ENCODE data around the gene MTMR6. TPM values are rescaled to one million over a fixed set of nuclear protein-coding genes. Genes with fewer than 3 reads are reported as not detected.
A peak's percentile ranks its signal among the peaks of the same experiment; 100 is the strongest.

Gene MTMR6
- total and polyA plus RNA-seq, 4 donors = 16.3 to 41.4 (median 19.9) TPM

DNA sequence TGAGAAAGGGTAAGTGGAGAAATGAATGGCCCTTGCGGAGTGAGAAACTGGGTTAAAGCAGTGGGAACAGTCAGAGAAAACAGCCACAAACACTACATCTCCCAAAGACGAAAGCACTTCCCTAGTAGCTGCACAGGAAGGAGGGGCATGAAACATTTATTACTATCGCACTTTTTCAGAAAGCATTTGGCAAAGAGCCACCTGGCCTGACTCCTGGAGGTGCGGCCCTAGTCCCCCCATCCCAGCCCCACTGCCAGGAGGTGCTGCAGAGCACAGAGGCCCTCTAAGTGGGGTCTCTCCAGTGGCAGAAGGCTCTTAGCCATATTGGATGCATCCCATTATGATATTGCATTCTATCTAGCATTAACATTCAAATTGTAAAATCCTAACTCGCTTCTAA, 55.8 kb downstream of the MTMR6 start:
- DNase-seq (ENCODE audit: low read depth in 4 of 6, low spot score in 6 of 6) = peak in 1 of 6 donors; percentile 33
- no peak overlapping the region for H3K27ac ChIP-seq (ENCODE audit: low read depth, low read length)
- H3K36me3 ChIP-seq (ENCODE audit: control insufficient read depth, insufficient read depth, low read length) = no peaks in the 10 kb centered on the region
- no peaks in the 10 kb centered on the region for H3K9me3 ChIP-seq (ENCODE audit: control insufficient read depth, insufficient read depth, low read length)
- H3K4me1 ChIP-seq (ENCODE audit: control insufficient read depth, insufficient read depth, low read length) = no peaks in the 10 kb centered on the region
- no peaks in the 10 kb centered on the region for H3K27me3 ChIP-seq (ENCODE audit: control insufficient read depth, insufficient read depth, low read length)
- WGBS (ENCODE audit: insufficient coverage) = 46% methylated on average over 3 of the region's 5 CpGs
- H3K4me3 ChIP-seq (ENCODE audit: low read depth, low read length) = no peak overlapping the region

- no peaks in the 10 kb centered on the region for H3K4me1 ChIP-seq (ENCODE audit: control insufficient read depth, insufficient read depth, low read length)
- H3K9me3 ChIP-seq (ENCODE audit: control insufficient read depth, insufficient read depth, low read length) = no peaks in the 10 kb centered on the region
- H3K4me3 ChIP-seq (ENCODE audit: low read depth, low read length) = no peak overlapping the region
- no peaks in the 10 kb centered on the region for H3K27me3 ChIP-seq (ENCODE audit: control insufficient read depth, insufficient read depth, low read length)
- H3K27ac ChIP-seq (ENCODE audit: low read depth, low read length) = no peak overlapping the region
- H3K36me3 ChIP-seq (ENCODE audit: control insufficient read depth, insufficient read depth, low read length) = no peaks in the 10 kb centered on the region
- 91% methylated on average over 15 of the region's 15 CpGs for WGBS (ENCODE audit: insufficient coverage)
- no peak for DNase-seq (ENCODE audit: low read depth in 4 of 6, low spot score in 6 of 6)
These were observed 59.6 kb downstream of the MTMR6 start for GRCh38 chr13:25227690-25228089.

DNA sequence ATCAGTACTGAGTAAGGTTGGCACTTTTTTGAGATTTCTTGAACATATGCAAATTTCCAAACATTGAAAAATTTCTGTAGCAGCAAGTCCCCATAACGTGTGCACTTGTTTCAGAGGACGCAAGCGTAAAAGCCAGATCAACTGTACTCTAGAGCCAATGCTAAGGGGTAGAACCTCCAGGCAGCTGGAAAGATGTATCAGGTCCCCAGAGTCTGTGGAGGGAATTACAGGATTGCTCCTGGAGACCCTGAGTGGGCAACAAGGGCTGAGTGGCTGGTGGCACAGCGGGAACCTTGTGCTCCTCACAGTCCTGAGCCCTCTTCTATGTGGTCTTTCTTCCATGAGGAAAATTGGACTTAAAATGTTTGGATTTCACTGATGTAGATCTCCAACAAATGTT, 61.3 kb downstream of the MTMR6 start:
- Histone ChIP-seq H3K4me1 (ENCODE audit: control insufficient read depth, insufficient read depth, low read length) (no peaks in the 10 kb centered on the region), H3K9me3 (ENCODE audit: control insufficient read depth, insufficient read depth, low read length) (no peaks in the 10 kb centered on the region), H3K27me3 (ENCODE audit: control insufficient read depth, insufficient read depth, low read length) (no peaks in the 10 kb centered on the region), H3K36me3 (ENCODE audit: control insufficient read depth, insufficient read depth, low read length) (no peaks in the 10 kb centered on the region), H3K27ac (ENCODE audit: low read depth, low read length) (no peak overlapping the region), H3K4me3 (ENCODE audit: low read depth, low read length) (no peak overlapping the region)
- DNase-seq (ENCODE audit: low read depth in 4 of 6, low spot score in 6 of 6) = no peak
- WGBS (ENCODE audit: insufficient coverage) = 93% methylated on average over 3 of the region's 4 CpGs

- no peaks in the 10 kb centered on the region for H3K36me3 ChIP-seq (ENCODE audit: control insufficient read depth, insufficient read depth, low read length)
- no peaks in the 10 kb centered on the region for H3K4me1 ChIP-seq (ENCODE audit: control insufficient read depth, insufficient read depth, low read length)
- DNase-seq (ENCODE audit: low read depth in 4 of 6, low spot score in 6 of 6) = no peak
- no peak overlapping the region for H3K27ac ChIP-seq (ENCODE audit: low read depth, low read length)
- no peaks in the 10 kb centered on the region for H3K27me3 ChIP-seq (ENCODE audit: control insufficient read depth, insufficient read depth, low read length)
- H3K9me3 ChIP-seq (ENCODE audit: control insufficient read depth, insufficient read depth, low read length) = no peaks in the 10 kb centered on the region
- WGBS (ENCODE audit: insufficient coverage) = 96% methylated on average over 6 of the region's 9 CpGs
- no peak overlapping the region for H3K4me3 ChIP-seq (ENCODE audit: low read depth, low read length)
These were observed 63.1 kb downstream of the MTMR6 start for GRCh38 chr13:25224151-25224550.

DNA sequence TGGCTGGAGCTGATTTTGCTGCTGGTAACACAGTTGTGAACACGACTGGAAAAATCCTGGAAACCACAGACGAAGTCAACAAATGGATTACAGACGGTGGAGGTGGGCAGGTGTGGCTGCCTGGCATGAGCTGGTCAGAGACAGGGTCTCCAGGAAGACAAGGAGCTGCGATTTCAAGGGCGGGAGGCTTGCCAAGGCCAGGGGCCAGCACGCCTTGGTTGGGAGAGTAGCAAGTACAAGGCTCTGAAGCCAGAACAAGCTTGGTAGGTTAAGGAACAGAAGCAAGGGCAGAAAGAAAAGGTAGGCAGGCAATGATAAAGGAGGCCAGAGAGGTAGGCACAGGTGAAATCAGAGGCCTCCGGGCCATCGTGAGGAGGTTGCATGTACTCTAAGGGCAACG, 64.5 kb downstream of the MTMR6 start:
- no peaks in the 10 kb centered on the region for H3K27me3 ChIP-seq (ENCODE audit: control insufficient read depth, insufficient read depth, low read length)
- 95% methylated on average over 9 of the region's 9 CpGs for WGBS (ENCODE audit: insufficient coverage)
- no peaks in the 10 kb centered on the region for H3K36me3 ChIP-seq (ENCODE audit: control insufficient read depth, insufficient read depth, low read length)
- no peaks in the 10 kb centered on the region for H3K4me1 ChIP-seq (ENCODE audit: control insufficient read depth, insufficient read depth, low read length)
- H3K27ac ChIP-seq (ENCODE audit: low read depth, low read length) = no peak overlapping the region
- H3K4me3 ChIP-seq (ENCODE audit: low read depth, low read length) = no peak overlapping the region
- H3K9me3 ChIP-seq (ENCODE audit: control insufficient read depth, insufficient read depth, low read length) = no peaks in the 10 kb centered on the region
- no peak for DNase-seq (ENCODE audit: low read depth in 4 of 6, low spot score in 6 of 6)

- Histone ChIP-seq H3K36me3 (ENCODE audit: control insufficient read depth, insufficient read depth, low read length) (no peaks in the 10 kb centered on the region), H3K4me3 (ENCODE audit: low read depth, low read length) (no peak overlapping the region), H3K27me3 (ENCODE audit: control insufficient read depth, insufficient read depth, low read length) (no peaks in the 10 kb centered on the region), H3K9me3 (ENCODE audit: control insufficient read depth, insufficient read depth, low read length) (no peaks in the 10 kb centered on the region), H3K4me1 (ENCODE audit: control insufficient read depth, insufficient read depth, low read length) (peaks cover 4% of the 10 kb centered on the region), H3K27ac (ENCODE audit: low read depth, low read length) (no peak overlapping the region)
- DNase-seq (ENCODE audit: low read depth in 4 of 6, low spot score in 6 of 6) = no peak
- 60% methylated on average over 1 of the region's 5 CpGs for WGBS (ENCODE audit: insufficient coverage)
These were observed 69.3 kb downstream of the MTMR6 start for GRCh38 chr13:25218019-25218418.

DNA sequence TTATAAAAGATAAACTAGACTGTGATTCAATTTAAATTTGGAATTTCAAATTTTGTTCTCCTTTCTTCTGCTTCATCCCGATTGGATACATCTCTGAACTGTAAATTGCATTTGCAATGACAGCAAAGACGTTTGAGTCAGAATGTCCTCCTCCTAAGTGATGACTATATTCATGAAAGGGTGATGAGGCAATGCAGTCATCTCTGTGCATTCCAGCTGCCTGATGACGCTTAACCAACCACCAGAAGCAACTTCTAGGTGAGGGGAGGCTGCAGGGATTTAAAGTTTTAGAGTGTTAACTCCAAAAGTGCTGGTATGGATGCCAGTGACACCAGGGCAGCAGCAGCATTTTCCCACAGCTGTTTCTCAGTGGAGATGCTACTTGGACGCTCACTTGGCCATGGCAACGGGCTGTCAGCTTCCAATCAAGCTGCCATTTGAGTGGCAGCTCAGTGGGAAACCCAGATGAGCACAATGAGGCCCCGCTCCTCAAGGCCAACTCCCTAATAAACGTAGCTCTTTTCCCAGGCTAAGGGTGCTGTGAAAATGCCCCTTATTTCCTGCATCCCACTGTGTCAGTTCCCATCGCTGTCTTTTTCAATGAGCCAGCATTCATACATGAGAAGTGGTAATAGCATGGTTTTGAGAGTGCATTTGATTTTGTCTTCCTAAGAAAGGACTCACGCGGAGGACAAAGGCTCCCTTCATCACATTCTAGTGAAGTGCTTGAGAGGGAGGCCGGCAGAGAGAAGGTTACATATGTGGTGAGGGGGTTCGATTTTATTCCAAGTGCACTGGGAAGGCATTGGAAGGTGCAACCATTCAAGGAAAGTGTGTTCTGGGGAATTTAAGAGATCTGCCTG, 70.0 kb downstream of the MTMR6 start:
- Histone ChIP-seq H3K27me3 (ENCODE audit: control insufficient read depth, insufficient read depth, low read length) (no peaks in the 10 kb centered on the region), H3K9me3 (ENCODE audit: control insufficient read depth, insufficient read depth, low read length) (no peaks in the 10 kb centered on the region), H3K27ac (ENCODE audit: low read depth, low read length) (no peak overlapping the region), H3K36me3 (ENCODE audit: control insufficient read depth, insufficient read depth, low read length) (no peaks in the 10 kb centered on the region), H3K4me3 (ENCODE audit: low read depth, low read length) (no peak overlapping the region), H3K4me1 (ENCODE audit: control insufficient read depth, insufficient read depth, low read length) (peaks cover 4% of the 10 kb centered on the region)
- peak in 2 of 6 donors; percentile 20 to 28 for DNase-seq (ENCODE audit: low read depth in 4 of 6, low spot score in 6 of 6)
- whole genome bisulfite sequencing (ENCODE audit: insufficient coverage) = 27% methylated on average over 7 of the region's 12 CpGs

- WGBS (ENCODE audit: insufficient coverage) = no CpG with 5 or more reads among the region's 3 CpGs
- H3K27ac ChIP-seq (ENCODE audit: low read depth, low read length) = no peak overlapping the region
These were observed 72.1 kb downstream of the MTMR6 start for GRCh38 chr13:25215253-25215575.

GRCh38 chr13:25214491-25215252, 72.6 kb downstream of the MTMR6 start:
- no peak for DNase-seq (ENCODE audit: low read depth in 4 of 6, low spot score in 6 of 6)
- H3K36me3 ChIP-seq (ENCODE audit: control insufficient read depth, insufficient read depth, low read length) = no peaks in the 10 kb centered on the region
- no peak overlapping the region for H3K4me3 ChIP-seq (ENCODE audit: low read depth, low read length)
- no peaks in the 10 kb centered on the region for H3K9me3 ChIP-seq (ENCODE audit: control insufficient read depth, insufficient read depth, low read length)
- no peaks in the 10 kb centered on the region for H3K27me3 ChIP-seq (ENCODE audit: control insufficient read depth, insufficient read depth, low read length)
- H3K27ac ChIP-seq (ENCODE audit: low read depth, low read length) = no peak overlapping the region
- WGBS (ENCODE audit: insufficient coverage) = 60% methylated on average over 2 of the region's 6 CpGs
- H3K4me1 ChIP-seq (ENCODE audit: control insufficient read depth, insufficient read depth, low read length) = peaks cover 4% of the 10 kb centered on the region

More at GRCh38 chr13:25215253-25215575, 72.1 kb downstream of the MTMR6 start:
- no peaks in the 10 kb centered on the region for H3K36me3 ChIP-seq (ENCODE audit: control insufficient read depth, insufficient read depth, low read length)
- DNase-seq (ENCODE audit: low read depth in 4 of 6, low spot score in 6 of 6) = no peak
- H3K4me1 ChIP-seq (ENCODE audit: control insufficient read depth, insufficient read depth, low read length) = peaks cover 4% of the 10 kb centered on the region
- no peaks in the 10 kb centered on the region for H3K9me3 ChIP-seq (ENCODE audit: control insufficient read depth, insufficient read depth, low read length)
- no peak overlapping the region for H3K4me3 ChIP-seq (ENCODE audit: low read depth, low read length)
- H3K27me3 ChIP-seq (ENCODE audit: control insufficient read depth, insufficient read depth, low read length) = no peaks in the 10 kb centered on the region

DNA sequence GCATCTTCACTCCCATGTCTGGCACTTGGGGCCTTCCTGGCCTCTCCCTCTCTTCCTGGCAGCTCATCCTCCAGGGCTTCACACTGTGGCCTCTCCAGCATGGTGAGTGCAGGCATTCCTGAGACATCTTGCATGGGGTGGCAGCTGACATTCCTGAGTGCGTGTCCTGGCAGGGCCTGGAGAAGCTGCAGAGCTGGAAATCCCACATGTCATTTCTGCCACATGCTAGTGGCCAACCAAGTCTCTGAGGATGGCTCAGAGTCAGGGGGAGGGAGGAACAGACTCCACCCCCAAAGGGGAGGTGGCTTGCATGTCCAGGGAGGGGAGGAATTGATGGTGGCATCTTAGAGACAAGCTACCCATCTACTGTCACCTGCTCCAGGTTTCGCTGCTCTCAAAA, 73.6 kb downstream of the MTMR6 start:
- WGBS (ENCODE audit: insufficient coverage) = 100% methylated on average over 1 of the region's 2 CpGs
- Histone ChIP-seq H3K27ac (ENCODE audit: low read depth, low read length) (no peak overlapping the region), H3K36me3 (ENCODE audit: control insufficient read depth, insufficient read depth, low read length) (no peaks in the 10 kb centered on the region), H3K4me1 (ENCODE audit: control insufficient read depth, insufficient read depth, low read length) (peaks cover 4% of the 10 kb centered on the region), H3K9me3 (ENCODE audit: control insufficient read depth, insufficient read depth, low read length) (no peaks in the 10 kb centered on the region), H3K4me3 (ENCODE audit: low read depth, low read length) (no peak overlapping the region), H3K27me3 (ENCODE audit: control insufficient read depth, insufficient read depth, low read length) (no peaks in the 10 kb centered on the region)
- no peak for DNase-seq (ENCODE audit: low read depth in 4 of 6, low spot score in 6 of 6)
